Aorta (tissue), 5 donors: ENCODE results near the gene DRD2. TPM values are rescaled to one million over a fixed set of nuclear protein-coding genes. Genes with fewer than 3 reads are reported as not detected.

Source experiments
- ATAC-seq: fragments of 200-7000 bp; cut with Tn5 transposase; one replicate; pipeline ENCODE4 v1.9.1; 2022; ENCODE audit warnings: moderate library complexity; ENCODE audit not compliant: low FRiP score
- DNase-seq, 2 donors: peaks; one replicate each; pipeline ENCODE4 v3.0.0-alpha.2; 2020
- H3K27ac ChIP-seq, 2 donors: one replicate each; pipeline ENCODE4 v1.5.1; 2013; ENCODE audit warnings: low read length in 2 of 2, mild to moderate bottlenecking in 2 of 2, moderate library complexity in 2 of 2, control low read depth in 1 of 2, inconsistent platforms in 1 of 2, low read depth in 1 of 2
- H3K27me3 ChIP-seq, 2 donors: one replicate each; pipeline ENCODE4 v1.6.1; 2013; ENCODE audit warnings: control low read depth in 1 of 2, low read length in 1 of 2, mild to moderate bottlenecking in 1 of 2, moderate library complexity in 1 of 2; ENCODE audit not compliant: insufficient read depth in 2 of 2, control insufficient read depth in 1 of 2
- H3K36me3 ChIP-seq, 2 donors: one replicate each; pipeline ENCODE4 v1.6.1; 2013; ENCODE audit warnings: control low read depth in 1 of 2, low read length in 1 of 2, mild to moderate bottlenecking in 1 of 2; ENCODE audit not compliant: insufficient read depth in 2 of 2, control insufficient read depth in 1 of 2
- H3K4me1 ChIP-seq, 2 donors: one replicate each; pipeline ENCODE4 v1.6.1; 2013; ENCODE audit warnings: low read length in 2 of 2, control low read depth in 1 of 2, mild to moderate bottlenecking in 1 of 2, moderate library complexity in 1 of 2; ENCODE audit not compliant: insufficient read depth in 2 of 2, control insufficient read depth in 1 of 2
- H3K4me3 ChIP-seq, 2 donors: one replicate each; pipeline ENCODE4 v1.5.1; 2013; ENCODE audit warnings: low read length in 2 of 2, control low read depth in 1 of 2, mild to moderate bottlenecking in 1 of 2
- H3K9me3 ChIP-seq: one replicate; pipeline ENCODE4 v1.6.1; 2013; ENCODE audit warnings: mild to moderate bottlenecking, low read length; ENCODE audit not compliant: control insufficient read depth
- WGBS, 2 donors: extraction: QIAGEN DNeasy Blood & Tissue Kit; methylation state at CpG; one replicate each; pipeline ENCODE4 v1.1.7; 2013; 5-methylcytosine and 5-hydroxymethylcytosine counted together
- intact Hi-C, 2 donors: fragments of 100-400 bp; cut with DNase I; formaldehyde crosslinking; loops; one replicate each; pipeline versions ENCODE4 v1.14.2 to v1.15.0; 2022
- polyA plus RNA-seq, 2 donors: library from polyadenylated mRNA; stranded (reverse); fragments of 200-250 nt; gene quantifications; one replicate each; pipeline ENCODE4 v1.2.3, GENCODE V29; 2013
- total RNA-seq, 2 donors: library from RNA; stranded (reverse); fragmentation: NEBNext Ultra II Directional; extraction: Animal tissue kit (Norgen Biotek cat#: 25700); gene quantifications; one replicate each; pipeline ENCODE4 v1.2.1, GENCODE V29; 2021
- donor health status: healthy with polysubstance abuse.
- donor health status: Bipolar disorder and iron deficiency.
- donor health status: DM: no; HTN: no; CAD: no.
- donor health status: DM: no; HTN: no; CAD: no.
- donor health status: DM: yes; HTN: yes; CAD: no.

Gene DRD2
- total and polyA plus RNA-seq, 4 donors: 0.48 to 1.3 (median 0.60) TPM

DNA sequence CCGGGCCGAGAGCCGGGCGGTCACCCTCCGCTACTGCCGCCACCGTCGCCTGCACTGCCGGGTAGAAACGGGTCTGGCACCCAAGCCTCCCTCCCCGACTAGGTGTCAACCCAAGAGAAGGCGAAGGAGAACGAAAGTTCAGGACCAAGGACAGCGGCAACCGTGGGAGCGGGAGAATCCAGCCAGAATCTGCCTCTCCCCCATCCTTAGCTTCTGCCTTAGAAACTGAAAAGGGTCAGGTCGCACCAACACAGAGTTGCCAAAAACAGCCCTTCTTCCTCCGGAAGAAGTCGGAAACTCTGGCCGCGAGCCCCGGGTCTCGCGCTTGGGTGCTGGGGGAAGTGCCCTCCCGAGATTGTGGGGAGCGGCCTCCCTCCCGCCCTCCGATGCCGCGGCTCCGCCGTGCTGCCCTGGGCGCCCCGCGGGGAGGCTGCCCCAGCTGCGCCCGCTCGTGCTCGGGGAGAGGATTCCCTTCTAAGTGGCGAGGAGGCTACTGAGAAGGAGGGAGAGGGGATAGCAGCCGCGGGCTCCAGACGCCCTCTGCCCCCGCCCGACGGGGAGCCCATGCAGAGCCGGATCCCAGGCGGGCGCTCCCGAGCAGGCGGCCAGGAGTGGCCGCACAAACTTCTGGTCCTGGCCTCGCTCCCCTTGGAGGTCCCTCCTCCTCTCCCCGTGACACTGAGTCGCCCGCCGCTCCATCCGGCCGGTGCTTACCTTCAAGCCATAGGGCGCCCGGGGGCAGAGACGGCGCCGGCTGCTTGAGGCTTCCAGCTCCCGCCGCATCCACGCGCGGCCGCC is 637 bp downstream of the DRD2 start:
- peak; percentile 61 for ATAC-seq
- peaks cover 0 to 3% of the 10 kb centered on the region in 2 donors for H3K27me3 ChIP-seq
- whole genome bisulfite sequencing, 2 donors: 1 to 2% methylated on average over 69 to 70 of the region's 70 CpGs

DNA sequence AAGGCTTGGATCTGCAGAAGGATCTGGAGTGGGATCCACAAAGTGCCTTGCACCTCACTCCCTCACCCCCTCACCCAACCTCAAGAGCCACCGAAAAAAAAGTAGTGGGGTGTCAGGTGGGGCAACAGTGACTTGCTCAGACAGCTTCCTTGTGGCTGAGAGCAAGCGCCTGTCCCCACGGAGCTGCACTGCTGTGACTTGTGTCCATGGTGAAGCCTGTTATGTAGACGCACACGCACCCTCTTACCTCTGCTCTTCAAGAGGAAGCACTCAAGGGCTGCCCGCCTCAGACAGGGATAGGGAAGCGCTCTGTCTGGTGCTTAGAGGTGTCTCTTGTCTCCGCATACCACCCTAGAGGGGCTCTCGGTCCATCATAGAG is 1.2 kb downstream of the DRD2 start:
- DNase-seq (no peak), ATAC-seq (peak; percentile 37)
- Histone ChIP-seq H3K36me3 (no peaks in the 10 kb centered on the region), H3K4me3 (no peak overlapping the region), H3K27ac (no peak overlapping the region), H3K9me3 (no peaks in the 10 kb centered on the region), H3K27me3 (peaks cover 0 to 3% of the 10 kb centered on the region in 2 donors), H3K4me1 (no peaks in the 10 kb centered on the region)
- intact Hi-C loops: no loop called here
- 22 to 24% methylated on average over 9 of the region's 9 CpGs for WGBS, 2 donors

More for the DNA sequence above, 637 bp downstream of the DRD2 start:
- Histone ChIP-seq H3K4me1 (no peaks in the 10 kb centered on the region), H3K9me3 (no peaks in the 10 kb centered on the region), H3K36me3 (no peaks in the 10 kb centered on the region), H3K4me3 (no peak overlapping the region), H3K27ac (no peak overlapping the region)
- DNase-seq: peak; percentile 81 to 93
- intact Hi-C loops: no loop called here

DNA sequence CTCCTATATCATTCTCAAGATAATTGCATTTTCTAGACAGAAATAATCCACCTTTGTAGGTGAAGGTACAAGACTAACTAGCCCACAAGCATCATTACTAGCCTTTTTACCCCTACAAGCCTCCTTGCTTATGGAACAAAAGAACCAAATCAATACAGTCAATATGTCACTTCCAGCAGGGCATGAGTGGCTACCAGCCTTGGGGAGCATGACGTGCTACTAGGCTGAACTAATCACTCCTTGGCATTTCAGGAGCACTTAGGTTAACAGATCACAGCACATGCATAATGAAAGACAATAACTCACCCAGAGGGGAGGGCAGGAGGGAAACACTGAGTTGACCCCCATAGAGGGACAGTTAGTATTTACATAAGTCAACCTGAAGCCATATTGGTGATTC is 2.7 kb downstream of the DRD2 start:
- Histone ChIP-seq H3K27ac (no peak overlapping the region), H3K36me3 (no peaks in the 10 kb centered on the region), H3K4me3 (no peak overlapping the region), H3K9me3 (no peaks in the 10 kb centered on the region), H3K4me1 (no peaks in the 10 kb centered on the region), H3K27me3 (peaks cover 0 to 3% of the 10 kb centered on the region in 2 donors)
- DNase-seq (no peak), ATAC-seq (no peak)
- intact Hi-C loops: no loop called here
- WGBS, 2 donors: 33% methylated on average over 1 of the region's 1 CpG

DNA sequence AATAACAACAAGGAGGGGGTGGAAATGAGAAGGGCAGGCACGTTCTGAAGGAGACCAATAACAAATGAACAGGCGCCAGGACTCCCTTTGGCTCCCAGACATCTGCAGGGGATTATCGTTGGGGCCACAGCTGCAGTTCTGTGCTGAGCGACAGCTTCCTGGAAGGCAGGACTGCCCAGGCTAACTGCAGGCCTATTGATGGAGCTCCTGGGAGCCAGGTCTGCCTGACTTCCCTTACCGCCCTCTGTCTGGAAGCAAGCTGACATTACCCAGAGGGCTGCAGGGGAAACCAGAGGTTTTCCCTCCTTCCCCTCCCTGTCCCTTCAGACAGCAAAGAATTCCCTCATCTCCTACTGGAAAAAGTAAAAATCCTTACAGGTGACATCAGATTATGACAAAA is 5.0 kb downstream of the DRD2 start:
- 17 to 26% methylated on average over 5 of the region's 5 CpGs for WGBS, 2 donors

DNA sequence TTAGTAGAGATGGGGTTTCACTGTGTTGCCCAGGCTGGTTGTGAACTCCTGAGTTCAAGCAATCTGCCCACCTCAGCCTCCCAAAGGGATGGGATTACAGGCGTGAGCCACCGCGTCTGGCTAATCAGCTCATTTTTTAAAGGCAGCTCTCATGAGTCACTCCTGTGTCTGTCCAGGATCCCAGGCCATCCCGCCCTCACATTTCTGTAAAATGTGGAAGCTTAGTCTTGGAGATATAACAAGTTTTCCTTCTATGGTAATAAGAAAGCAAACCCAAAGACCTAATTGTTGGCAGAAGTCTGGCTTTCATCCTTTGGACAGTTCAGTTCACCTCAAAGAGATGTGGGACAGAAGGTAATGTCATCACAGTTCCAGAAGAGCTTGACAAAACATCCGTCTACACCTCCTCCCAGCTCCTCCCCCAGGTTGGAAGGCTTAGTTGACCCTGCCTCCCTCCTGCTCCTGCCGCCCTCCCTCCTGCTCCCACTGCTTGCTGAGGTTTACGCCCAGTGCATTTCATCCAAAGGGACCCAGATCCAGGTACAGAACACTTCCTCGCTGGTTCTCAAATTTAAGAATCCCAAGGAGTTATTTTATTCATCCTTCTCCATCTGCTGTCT is 6.4 kb downstream of the DRD2 start:
- no peak overlapping the region for H3K4me3 ChIP-seq
- no peaks in the 10 kb centered on the region for H3K9me3 ChIP-seq
- intact Hi-C loops: no loop called here
- DNase-seq: no peak
- H3K27ac ChIP-seq: no peak overlapping the region
- no peak for ATAC-seq
- WGBS, 2 donors: 66% methylated on average over 8 of the region's 8 CpGs
- no peaks in the 10 kb centered on the region for H3K4me1 ChIP-seq
- no peaks in the 10 kb centered on the region for H3K36me3 ChIP-seq
- H3K27me3 ChIP-seq: no peaks in the 10 kb centered on the region

More for the DNA sequence above, 5.0 kb downstream of the DRD2 start:
- H3K36me3 ChIP-seq: no peaks in the 10 kb centered on the region
- intact Hi-C loops: no loop called here
- no peaks in the 10 kb centered on the region for H3K9me3 ChIP-seq
- no peaks in the 10 kb centered on the region for H3K4me1 ChIP-seq
- H3K27ac ChIP-seq: no peak overlapping the region
- ATAC-seq (no peak), DNase-seq (no peak)
- H3K27me3 ChIP-seq: no peaks in the 10 kb centered on the region
- H3K4me3 ChIP-seq: no peak overlapping the region

DNA sequence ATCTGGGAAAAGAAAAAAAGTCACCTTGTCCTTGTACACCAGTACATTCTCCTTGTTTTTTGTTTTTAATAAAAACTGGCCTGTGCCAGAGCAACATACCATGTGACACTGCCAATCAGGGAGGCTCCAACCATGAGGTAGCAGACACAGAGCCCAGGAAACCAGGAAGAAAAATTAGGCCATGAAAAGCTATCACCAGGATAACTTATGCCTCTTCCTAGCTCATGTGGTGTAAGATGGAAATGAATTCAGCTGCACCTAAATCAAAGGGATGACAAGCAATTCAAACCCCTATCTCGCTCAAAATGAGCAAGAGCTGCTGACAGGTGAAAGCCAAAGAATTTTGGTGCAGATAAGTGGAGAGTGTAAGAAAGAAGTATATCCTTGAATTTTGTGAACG is 7.7 kb downstream of the DRD2 start:
- intact Hi-C loops: no loop called here
- 47 to 58% methylated on average over 2 of the region's 2 CpGs for WGBS, 2 donors
- ATAC-seq: no peak

DNA sequence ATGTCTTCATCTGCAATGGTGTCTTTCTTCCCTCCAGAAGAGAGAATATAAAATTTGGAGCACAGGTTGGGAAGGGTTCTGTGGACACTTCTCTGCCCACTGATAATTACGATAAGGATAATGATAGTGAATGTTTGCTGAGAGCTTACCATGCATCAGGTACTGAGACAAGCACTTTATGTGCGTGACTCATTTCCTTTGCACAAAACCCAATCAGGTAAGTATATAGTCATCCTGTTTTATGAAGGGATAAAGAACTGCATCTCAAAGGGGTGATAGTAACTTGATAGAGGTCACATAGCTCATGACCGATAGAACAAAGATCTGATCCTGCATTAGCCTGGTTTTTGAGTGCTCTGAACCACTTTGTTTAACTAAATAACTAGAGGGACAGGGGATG is 9.4 kb downstream of the DRD2 start:
- intact Hi-C loops: no loop called here
- Histone ChIP-seq H3K27me3 (no peaks in the 10 kb centered on the region), H3K36me3 (no peaks in the 10 kb centered on the region), H3K9me3 (no peaks in the 10 kb centered on the region), H3K4me1 (no peaks in the 10 kb centered on the region), H3K27ac (no peak overlapping the region), H3K4me3 (no peak overlapping the region)
- no peak for DNase-seq
- no peak for ATAC-seq
- 91 to 94% methylated on average over 3 of the region's 3 CpGs for WGBS, 2 donors

More for the DNA sequence above, 7.7 kb downstream of the DRD2 start:
- no peaks in the 10 kb centered on the region for H3K9me3 ChIP-seq
- DNase-seq: no peak
- no peak overlapping the region for H3K4me3 ChIP-seq
- H3K27ac ChIP-seq: no peak overlapping the region
- no peaks in the 10 kb centered on the region for H3K36me3 ChIP-seq
- no peaks in the 10 kb centered on the region for H3K27me3 ChIP-seq
- no peaks in the 10 kb centered on the region for H3K4me1 ChIP-seq

DNA sequence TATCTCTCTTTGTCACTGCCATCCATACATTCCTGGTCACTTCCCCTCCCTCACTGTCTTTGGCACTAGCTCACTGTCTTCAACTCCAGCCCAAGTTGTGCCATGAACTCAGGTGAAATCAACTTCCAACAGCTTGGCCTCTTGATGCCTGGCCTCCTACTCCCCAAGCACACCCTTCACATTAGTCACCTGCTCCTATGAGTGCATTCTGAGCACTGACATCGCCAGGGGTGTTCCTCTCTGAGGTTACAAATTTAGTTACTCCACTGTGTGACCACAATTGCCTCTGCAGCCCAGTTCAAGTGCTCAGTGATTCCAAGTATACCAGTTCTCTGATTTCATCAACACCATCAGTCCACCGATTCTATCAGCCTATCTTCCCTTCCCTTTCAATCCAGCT is 10.8 kb downstream of the DRD2 start:
- no peak for DNase-seq
- Histone ChIP-seq H3K36me3 (no peaks in the 10 kb centered on the region), H3K4me1 (no peaks in the 10 kb centered on the region), H3K27ac (no peak overlapping the region), H3K27me3 (no peaks in the 10 kb centered on the region), H3K4me3 (no peak overlapping the region), H3K9me3 (no peaks in the 10 kb centered on the region)
- WGBS, 2 donors: 48 to 88% methylated on average over 2 of the region's 2 CpGs
- intact Hi-C loops: no loop called here
- ATAC-seq: no peak

DNA sequence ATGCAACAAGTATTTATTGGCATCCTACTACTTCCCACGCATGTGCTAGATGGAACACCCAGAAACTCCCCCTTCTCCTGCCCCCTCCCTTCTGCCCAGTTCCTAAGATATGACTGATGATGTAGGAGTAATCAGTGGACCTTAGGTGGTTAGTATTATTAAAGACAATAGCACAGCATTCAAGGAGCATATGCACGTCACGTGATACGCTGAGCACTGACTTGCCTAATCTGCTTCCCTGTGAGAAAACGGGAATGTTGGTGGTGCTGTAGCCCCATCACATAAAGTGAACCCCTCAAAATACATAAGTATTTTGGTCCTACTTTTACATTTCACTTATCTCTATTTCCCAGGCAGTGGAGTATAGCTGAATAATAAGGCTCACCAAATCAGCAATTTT is 12.4 kb downstream of the DRD2 start:
- intact Hi-C loops: no loop called here
- H3K27me3 ChIP-seq: no peaks in the 10 kb centered on the region
- no peak for ATAC-seq
- no peak for DNase-seq
- H3K9me3 ChIP-seq: no peaks in the 10 kb centered on the region
- H3K4me3 ChIP-seq: no peak overlapping the region
- 77 to 84% methylated on average over 5 of the region's 5 CpGs for WGBS, 2 donors
- no peak overlapping the region for H3K27ac ChIP-seq
- no peaks in the 10 kb centered on the region for H3K36me3 ChIP-seq
- no peaks in the 10 kb centered on the region for H3K4me1 ChIP-seq
